ENCODE data around the gene PXDN.

Gene PXDN

DNA sequence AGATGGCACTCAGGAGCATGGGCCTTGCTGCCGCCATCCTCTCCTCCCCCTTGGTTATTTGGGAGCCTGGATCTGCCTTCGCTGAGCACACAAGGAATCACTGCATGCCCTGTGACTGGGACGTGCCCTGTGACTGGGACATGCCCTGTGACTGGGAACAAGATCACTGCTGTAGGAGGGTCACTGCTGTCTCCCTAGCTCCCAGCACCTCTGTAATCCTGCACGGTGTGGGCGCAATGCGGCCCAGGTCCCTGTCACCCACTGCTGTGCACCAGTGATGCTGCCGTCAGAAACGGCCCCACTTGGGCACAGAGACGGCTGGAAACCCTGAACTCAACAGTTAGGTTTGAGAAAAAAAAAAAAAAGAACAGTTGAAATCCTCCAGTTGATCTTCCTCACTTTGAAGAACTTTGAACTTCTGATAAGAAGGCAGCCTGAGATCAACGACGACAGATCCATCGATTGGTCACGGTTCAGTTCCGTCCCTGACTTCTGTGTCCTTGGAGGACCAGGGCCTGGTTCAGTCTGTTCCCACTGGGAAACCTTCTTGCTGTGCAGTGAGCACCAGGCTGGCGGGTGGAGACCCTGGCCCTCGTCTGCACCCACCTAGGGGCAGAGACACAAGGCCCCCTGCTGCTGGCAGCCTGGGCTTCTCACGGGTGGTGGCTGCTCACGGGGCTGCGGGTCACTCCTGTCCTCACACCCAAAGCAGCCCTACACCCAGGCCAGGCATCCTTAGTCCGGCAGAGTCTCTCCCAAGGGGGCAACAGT is 125.9 kb downstream of the PXDN start:
- no peak overlapping the region for H3K4me2 ChIP-seq
- no peaks in the 10 kb centered on the region for H4K20me1 ChIP-seq (ENCODE audit: insufficient read depth)
- no peak overlapping the region for H2AFZ ChIP-seq (ENCODE audit: low read depth)
- no peak overlapping the region for H3K4me3 ChIP-seq (IDR thresholded peaks at IDR 0.05; ENCODE audit: insufficient read depth, low read depth, low read length)
- H3K4me1 ChIP-seq (ENCODE audit: low read depth, poor library complexity, severe bottlenecking) = no peaks in the 10 kb centered on the region
- TF ChIP-seq CTCF (conservative IDR thresholded peaks at IDR 0.05; ENCODE audit: low read depth, low read length) = no peak
- no peaks in the 10 kb centered on the region for H3K79me2 ChIP-seq (ENCODE audit: insufficient read depth, low read depth)
- H3K9ac ChIP-seq = no peak overlapping the region
- no peaks in the 10 kb centered on the region for H3K36me3 ChIP-seq (ENCODE audit: insufficient read depth)
- H3K27ac ChIP-seq = no peak overlapping the region
- no peaks in the 10 kb centered on the region for H3K27me3 ChIP-seq (ENCODE audit: insufficient read depth, low read depth)

DNA sequence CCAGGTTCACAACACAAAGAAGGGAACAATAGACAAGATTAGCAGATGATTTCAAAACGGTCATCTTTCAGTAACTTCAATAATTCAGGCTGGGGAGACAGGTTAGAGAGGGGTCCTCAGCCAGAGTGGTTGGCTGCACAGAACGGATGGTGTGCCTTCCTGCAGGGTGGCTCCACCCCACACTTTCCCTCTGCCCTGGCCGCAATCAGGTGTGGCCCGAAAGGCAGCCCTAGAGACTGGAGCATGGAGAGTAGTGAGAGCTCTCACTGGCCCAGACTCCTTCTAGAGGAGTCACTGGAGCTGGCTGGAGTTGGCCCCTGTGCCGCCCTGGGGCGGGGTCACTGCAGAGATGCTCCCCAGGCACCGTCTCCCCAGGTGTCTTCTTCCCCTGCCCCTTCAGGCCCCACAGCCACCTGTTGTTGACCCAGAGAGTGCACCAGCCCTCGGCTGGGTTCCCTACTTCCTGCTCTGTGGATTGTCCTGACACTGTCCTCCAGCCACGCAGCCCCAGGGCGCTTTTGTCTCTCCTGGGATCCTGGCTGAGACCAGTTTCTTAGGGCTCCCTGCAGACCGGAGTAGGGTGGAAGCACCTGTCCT is 126.8 kb downstream of the PXDN start:
- no peak overlapping the region for H2AFZ ChIP-seq (ENCODE audit: low read depth)
- no peaks in the 10 kb centered on the region for H3K27me3 ChIP-seq (ENCODE audit: insufficient read depth, low read depth)
- H3K36me3 ChIP-seq (ENCODE audit: insufficient read depth) = no peaks in the 10 kb centered on the region
- no peak overlapping the region for H3K4me3 ChIP-seq (IDR thresholded peaks at IDR 0.05; ENCODE audit: insufficient read depth, low read depth, low read length)
- no peak overlapping the region for H3K9ac ChIP-seq
- H3K79me2 ChIP-seq (ENCODE audit: insufficient read depth, low read depth) = no peaks in the 10 kb centered on the region
- H3K4me1 ChIP-seq (ENCODE audit: low read depth, poor library complexity, severe bottlenecking) = no peaks in the 10 kb centered on the region
- H3K4me2 ChIP-seq = no peak overlapping the region
- no peaks in the 10 kb centered on the region for H4K20me1 ChIP-seq (ENCODE audit: insufficient read depth)
- no peak for TF ChIP-seq CTCF (conservative IDR thresholded peaks at IDR 0.05; ENCODE audit: low read depth, low read length)
- H3K27ac ChIP-seq = no peak overlapping the region

- H3K4me2 ChIP-seq = no peak overlapping the region
- H4K20me1 ChIP-seq (ENCODE audit: insufficient read depth) = no peaks in the 10 kb centered on the region
- H3K4me1 ChIP-seq (ENCODE audit: low read depth, poor library complexity, severe bottlenecking) = no peaks in the 10 kb centered on the region
- no peak for TF ChIP-seq CTCF (conservative IDR thresholded peaks at IDR 0.05; ENCODE audit: low read depth, low read length)
- H3K79me2 ChIP-seq (ENCODE audit: insufficient read depth, low read depth) = no peaks in the 10 kb centered on the region
- H3K27ac ChIP-seq = no peak overlapping the region
- H3K4me3 ChIP-seq (IDR thresholded peaks at IDR 0.05; ENCODE audit: insufficient read depth, low read depth, low read length) = no peak overlapping the region
- H2AFZ ChIP-seq (ENCODE audit: low read depth) = no peak overlapping the region
- no peak overlapping the region for H3K9ac ChIP-seq
- H3K27me3 ChIP-seq (ENCODE audit: insufficient read depth, low read depth) = no peaks in the 10 kb centered on the region
- no peaks in the 10 kb centered on the region for H3K36me3 ChIP-seq (ENCODE audit: insufficient read depth)
Observed at GRCh38 chr2:1614564-1614963, 129.8 kb downstream of the PXDN start.

DNA sequence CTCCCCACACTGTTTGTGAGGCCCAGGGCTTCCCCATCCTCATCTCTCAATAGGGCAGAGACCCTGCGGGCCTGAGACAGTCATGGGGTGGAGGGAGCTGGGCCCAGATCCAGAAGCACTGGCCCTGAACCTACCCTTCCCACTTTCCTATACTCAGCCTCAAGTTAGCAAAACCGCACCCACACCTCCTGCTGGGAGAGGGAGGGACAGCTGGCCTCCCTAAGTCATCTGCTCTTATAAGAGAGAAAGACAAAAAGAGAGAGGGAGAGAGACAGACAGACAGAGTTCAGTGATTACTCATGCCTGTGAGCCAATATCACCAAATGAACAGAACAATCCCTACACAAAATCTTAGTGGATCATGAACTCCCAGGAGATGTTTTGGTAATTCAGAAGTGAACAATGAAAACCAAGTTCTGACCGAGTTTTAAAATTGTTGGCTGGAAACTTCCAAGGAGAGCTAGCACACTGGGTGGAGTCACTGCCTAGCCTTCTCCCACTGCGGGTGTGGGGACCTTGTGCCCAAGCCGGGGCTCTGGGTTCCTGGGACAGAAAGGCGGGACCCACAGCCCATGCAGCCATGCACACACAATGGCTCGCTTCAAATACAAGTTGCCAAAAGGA is 130.5 kb downstream of the PXDN start:
- Histone ChIP-seq H3K36me3 (ENCODE audit: insufficient read depth) (no peaks in the 10 kb centered on the region), H3K4me1 (ENCODE audit: low read depth, poor library complexity, severe bottlenecking) (no peaks in the 10 kb centered on the region), H3K4me2 (no peak overlapping the region), H4K20me1 (ENCODE audit: insufficient read depth) (no peaks in the 10 kb centered on the region), H3K79me2 (ENCODE audit: insufficient read depth, low read depth) (no peaks in the 10 kb centered on the region), H3K27ac (no peak overlapping the region), H2AFZ (ENCODE audit: low read depth) (no peak overlapping the region), H3K27me3 (ENCODE audit: insufficient read depth, low read depth) (no peaks in the 10 kb centered on the region), H3K9ac (no peak overlapping the region), H3K4me3 (IDR thresholded peaks at IDR 0.05; ENCODE audit: insufficient read depth, low read depth, low read length) (no peak overlapping the region)
- TF ChIP-seq CTCF (conservative IDR thresholded peaks at IDR 0.05; ENCODE audit: low read depth, low read length) = no peak
